SK-N-SH treated with all-trans-retinoic acid at 6 μM for 48 hours (cell line): ENCODE measurements around the gene CPA3.
A peak's percentile ranks its signal among the peaks of the same experiment; 100 is the strongest.

Experiments used
- ATAC-seq: fragments of 200-7000 bp; cut with Tn5 transposase; 3 replicates; pipeline ENCODE4 v1.9.1; 2020; ENCODE audit warnings: mild to moderate bottlenecking, moderate library complexity
- ARNTL ChIP-seq: fragments of 450-650 bp; formaldehyde crosslinking; IDR thresholded peaks from 2 replicates; pipeline ENCODE4 v1.5.0; 2020; ENCODE audit warnings: low read depth, mild to moderate bottlenecking, moderate library complexity, borderline replicate concordance
- BACH2 ChIP-seq: fragments of 250-450 bp; sonication (Bioruptor Pico); IDR thresholded peaks from 2 replicates; pipeline ENCODE4 v1.9.0; 2021; ENCODE audit warnings: mild to moderate bottlenecking, borderline replicate concordance
- CREB5 ChIP-seq: fragments of 250-450 bp; sonication (Bioruptor Pico); IDR thresholded peaks from 2 replicates; pipeline ENCODE4 v1.5.1; 2020; ENCODE audit warnings: low read depth, mild to moderate bottlenecking, moderate library complexity
- CSDC2 ChIP-seq: fragments of 250-450 bp; sonication (Bioruptor Pico); IDR thresholded peaks from 2 replicates; pipeline ENCODE4 v1.5.0; 2020; ENCODE audit warnings: mild to moderate bottlenecking, moderate library complexity
- CSRNP3 ChIP-seq: fragments of 250-450 bp; sonication (Bioruptor Pico); IDR thresholded peaks from 2 replicates; pipeline ENCODE4 v1.5.1; 2021; ENCODE audit warnings: mild to moderate bottlenecking, moderate library complexity
- ESRRG ChIP-seq: fragments of 250-450 bp; sonication (Bioruptor Pico); IDR thresholded peaks from 2 replicates; pipeline ENCODE4 v1.6.1; 2021; ENCODE audit warnings: mild to moderate bottlenecking
- GLIS3 ChIP-seq: fragments of 250-450 bp; sonication (Bioruptor Pico); IDR thresholded peaks from 2 replicates; pipeline ENCODE4 v1.5.0; 2020; ENCODE audit warnings: mild to moderate bottlenecking, moderate library complexity
- ISL1 ChIP-seq: fragments of 250-450 bp; sonication (Bioruptor Pico); IDR thresholded peaks from 2 replicates; pipeline ENCODE4 v2.1.2; 2022; ENCODE audit warnings: mild to moderate bottlenecking, moderate library complexity
- OSR1 ChIP-seq: fragments of 250-450 bp; sonication (Bioruptor Pico); IDR thresholded peaks from 2 replicates; pipeline ENCODE4 v1.8.0; 2022; ENCODE audit warnings: moderate library complexity, mild to moderate bottlenecking, inconsistent platforms
- PPARA ChIP-seq: fragments of 250-450 bp; sonication (Bioruptor Pico); IDR thresholded peaks from 2 replicates; pipeline ENCODE4 v1.5.0; 2020; ENCODE audit warnings: mild to moderate bottlenecking, borderline replicate concordance
- RARB ChIP-seq: fragments of 250-450 bp; sonication (Bioruptor Pico); IDR thresholded peaks from 2 replicates; pipeline ENCODE4 v1.8.0; 2021; ENCODE audit warnings: mild to moderate bottlenecking, moderate library complexity
- SNAI2 ChIP-seq: fragments of 250-450 bp; sonication (Bioruptor Pico); IDR thresholded peaks from 2 replicates; pipeline ENCODE4 v1.5.0; 2020; ENCODE audit warnings: mild to moderate bottlenecking, moderate library complexity
- TCF4 ChIP-seq: fragments of 250-450 bp; sonication (Bioruptor Pico); IDR thresholded peaks from 2 replicates; pipeline ENCODE4 v1.8.0; 2021; ENCODE audit warnings: mild to moderate bottlenecking, moderate library complexity, borderline replicate concordance
- TOX ChIP-seq: fragments of 250-450 bp; sonication (Bioruptor Pico); IDR thresholded peaks from 2 replicates; pipeline ENCODE4 v1.8.0; 2021; ENCODE audit warnings: mild to moderate bottlenecking, moderate library complexity, borderline replicate concordance
- TSHZ2 ChIP-seq: fragments of 250-450 bp; sonication (Bioruptor Pico); IDR thresholded peaks from 2 replicates; pipeline ENCODE4 v1.5.0; 2020; ENCODE audit warnings: mild to moderate bottlenecking, moderate library complexity
- ZC3H10 ChIP-seq: fragments of 250-450 bp; sonication (Bioruptor Pico); IDR thresholded peaks from 2 replicates; pipeline ENCODE4 v1.5.1; 2021; ENCODE audit warnings: mild to moderate bottlenecking, moderate library complexity
- ZNF565 ChIP-seq: fragments of 450-650 bp; formaldehyde crosslinking; conservative IDR thresholded peaks from 2 replicates; pipeline ENCODE4 v1.5.0; 2020; ENCODE audit warnings: low read depth, mild to moderate bottlenecking, moderate library complexity
- ZNF8 ChIP-seq: fragments of 450-650 bp; formaldehyde crosslinking; IDR thresholded peaks from 2 replicates; pipeline ENCODE4 v1.5.0; 2020; ENCODE audit warnings: mild to moderate bottlenecking, moderate library complexity
- TF ChIP-seq, protein P1 (sequence below): fragments of 250-450 bp; sonication (Bioruptor Pico); IDR thresholded peaks from 2 replicates; pipeline ENCODE4 v1.8.0; 2020; ENCODE audit warnings: mild to moderate bottlenecking, moderate library complexity, borderline replicate concordance
- TF ChIP-seq, protein P2 (sequence below): fragments of 250-450 bp; sonication (Bioruptor Pico); IDR thresholded peaks from 2 replicates; pipeline ENCODE4 v1.8.0; 2021; ENCODE audit warnings: low read depth, mild to moderate bottlenecking, moderate library complexity, borderline replicate concordance

CPA3 gene

DNA sequence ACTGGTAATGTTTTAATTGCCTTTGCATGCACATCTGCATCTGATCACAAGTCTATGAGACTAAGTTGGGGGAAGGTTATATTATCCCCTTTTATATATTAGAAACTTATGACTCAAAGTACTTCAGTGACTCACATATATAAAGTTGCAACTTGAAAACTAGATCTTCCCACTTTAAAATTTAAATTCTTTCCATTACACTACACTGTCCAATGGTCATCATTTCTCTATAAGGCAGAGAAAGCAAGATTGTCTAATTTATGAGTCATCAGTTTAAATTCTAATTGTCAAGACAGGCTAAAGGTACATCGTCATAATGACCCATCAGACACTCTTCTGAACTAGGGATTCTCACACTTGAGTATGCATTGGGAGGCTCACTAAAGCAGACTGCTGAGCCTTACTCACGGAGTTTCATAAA, 37.9 kb downstream of the CPA3 start:
- peak; percentile 85 for ATAC-seq
- TF ChIP-seq OSR1 (CRISPR knock-in tag) (no peak), ESRRG (CRISPR knock-in tag) (no peak), CSRNP3 (CRISPR knock-in tag) (no peak), ZC3H10 (no peak), CREB5 (CRISPR knock-in tag) (no peak), CSDC2 (CRISPR knock-in tag) (no peak), ZNF8 (CRISPR knock-in tag) (no peak), SNAI2 (no peak), TOX (CRISPR knock-in tag) (no peak), GLIS3 (CRISPR knock-in tag) (no peak), ISL1 (no peak), RARB (CRISPR knock-in tag) (no peak), BACH2 (CRISPR knock-in tag) (no peak), ZNF565 (CRISPR knock-in tag) (no peak), TCF4 (CRISPR knock-in tag) (no peak), ARNTL (CRISPR knock-in tag) (no peak), TSHZ2 (CRISPR knock-in tag) (no peak)
- TF ChIP-seq, protein P1, sequence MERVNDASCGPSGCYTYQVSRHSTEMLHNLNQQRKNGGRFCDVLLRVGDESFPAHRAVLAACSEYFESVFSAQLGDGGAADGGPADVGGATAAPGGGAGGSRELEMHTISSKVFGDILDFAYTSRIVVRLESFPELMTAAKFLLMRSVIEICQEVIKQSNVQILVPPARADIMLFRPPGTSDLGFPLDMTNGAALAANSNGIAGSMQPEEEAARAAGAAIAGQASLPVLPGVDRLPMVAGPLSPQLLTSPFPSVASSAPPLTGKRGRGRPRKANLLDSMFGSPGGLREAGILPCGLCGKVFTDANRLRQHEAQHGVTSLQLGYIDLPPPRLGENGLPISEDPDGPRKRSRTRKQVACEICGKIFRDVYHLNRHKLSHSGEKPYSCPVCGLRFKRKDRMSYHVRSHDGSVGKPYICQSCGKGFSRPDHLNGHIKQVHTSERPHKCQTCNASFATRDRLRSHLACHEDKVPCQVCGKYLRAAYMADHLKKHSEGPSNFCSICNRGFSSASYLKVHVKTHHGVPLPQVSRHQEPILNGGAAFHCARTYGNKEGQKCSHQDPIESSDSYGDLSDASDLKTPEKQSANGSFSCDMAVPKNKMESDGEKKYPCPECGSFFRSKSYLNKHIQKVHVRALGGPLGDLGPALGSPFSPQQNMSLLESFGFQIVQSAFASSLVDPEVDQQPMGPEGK (CRISPR knock-in tag), result no peak
- TF ChIP-seq, protein P2, sequence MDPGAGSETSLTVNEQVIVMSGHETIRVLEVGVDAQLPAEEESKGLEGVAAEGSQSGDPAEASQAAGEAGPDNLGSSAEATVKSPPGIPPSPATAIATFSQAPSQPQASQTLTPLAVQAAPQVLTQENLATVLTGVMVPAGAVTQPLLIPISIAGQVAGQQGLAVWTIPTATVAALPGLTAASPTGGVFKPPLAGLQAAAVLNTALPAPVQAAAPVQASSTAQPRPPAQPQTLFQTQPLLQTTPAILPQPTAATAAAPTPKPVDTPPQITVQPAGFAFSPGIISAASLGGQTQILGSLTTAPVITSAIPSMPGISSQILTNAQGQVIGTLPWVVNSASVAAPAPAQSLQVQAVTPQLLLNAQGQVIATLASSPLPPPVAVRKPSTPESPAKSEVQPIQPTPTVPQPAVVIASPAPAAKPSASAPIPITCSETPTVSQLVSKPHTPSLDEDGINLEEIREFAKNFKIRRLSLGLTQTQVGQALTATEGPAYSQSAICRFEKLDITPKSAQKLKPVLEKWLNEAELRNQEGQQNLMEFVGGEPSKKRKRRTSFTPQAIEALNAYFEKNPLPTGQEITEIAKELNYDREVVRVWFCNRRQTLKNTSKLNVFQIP (CRISPR knock-in tag), result no peak

DNA sequence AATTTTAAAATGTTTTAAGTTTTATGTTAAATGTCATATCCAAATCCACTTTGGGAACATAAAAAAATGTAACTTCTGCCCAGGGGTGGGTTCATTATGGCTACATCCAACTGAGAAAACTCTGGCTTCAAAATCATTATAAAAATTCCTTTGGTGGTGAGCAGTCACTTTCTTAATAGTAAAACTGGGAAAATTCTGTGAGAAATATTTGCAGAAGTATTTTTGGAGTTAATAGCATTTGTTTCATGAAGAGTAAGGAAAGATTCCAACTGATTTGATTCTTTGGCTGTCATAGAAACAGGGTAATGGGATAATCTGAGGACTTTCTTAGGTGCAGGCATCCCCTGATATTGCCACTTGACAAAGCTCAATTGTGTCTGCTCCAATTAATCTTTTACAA, 38.8 kb downstream of the CPA3 start:
- no peak for TF ChIP-seq CSRNP3 (CRISPR knock-in tag)
- TF ChIP-seq, protein P2 (CRISPR knock-in tag), result no peak
- no peak for TF ChIP-seq PPARA (CRISPR knock-in tag)
- no peak for ATAC-seq
